DMS114 treated with DMSO at 0.1 percent for 48 hours (cell line): ENCODE measurements around the gene TOM1L2.
"Not testable (repeated sequence)": the region's sequence is repeated elsewhere in the genome, so short reads cannot be mapped to it uniquely, and the experiment has no call there.

ENCODE experiments used
- DNase-seq: peaks from one replicate; lab custom pipeline; 2025; ENCODE audit not compliant: unreplicated experiment; lab: John Stamatoyannopoulos, UW

TOM1L2 gene

GRCh38 chr17:17944743-17945142, 27.5 kb downstream of the TOM1L2 start:
- DNase-seq: no peak

- DNase-seq: no peak
Observed at GRCh38 chr17:17944242-17944641, 28.0 kb downstream of the TOM1L2 start.

- DNase-seq: no peak
Observed at GRCh38 chr17:17943281-17943984, 28.8 kb downstream of the TOM1L2 start.

- no peak for DNase-seq
Observed at GRCh38 chr17:17942846-17943245, 29.4 kb downstream of the TOM1L2 start.

GRCh38 chr17:17941015-17941414, 31.2 kb downstream of the TOM1L2 start:
- DNase-seq: no peak

- DNase-seq: no peak
Observed at GRCh38 chr17:17940441-17940911, 31.7 kb downstream of the TOM1L2 start.

GRCh38 chr17:17939941-17940340, 32.3 kb downstream of the TOM1L2 start:
- not testable (repeated sequence) for DNase-seq

GRCh38 chr17:17938388-17939107, 33.7 kb downstream of the TOM1L2 start:
- DNase-seq: no peak

- no peak for DNase-seq
Observed at GRCh38 chr17:17937958-17938357, 34.2 kb downstream of the TOM1L2 start.

GRCh38 chr17:17937201-17937853, 34.9 kb downstream of the TOM1L2 start:
- no peak for DNase-seq

- DNase-seq: no peak
Observed at GRCh38 chr17:17935321-17936271, 36.6 kb downstream of the TOM1L2 start.

- DNase-seq: no peak
Observed at GRCh38 chr17:17934806-17935205, 37.4 kb downstream of the TOM1L2 start.

- DNase-seq: no peak
Observed at GRCh38 chr17:17934214-17934613, 38.0 kb downstream of the TOM1L2 start.

- DNase-seq: no peak
Observed at GRCh38 chr17:17933775-17934174, 38.4 kb downstream of the TOM1L2 start.

- DNase-seq: no peak
Observed at GRCh38 chr17:17931159-17931558, 41.0 kb downstream of the TOM1L2 start.

GRCh38 chr17:17930674-17931073, 41.5 kb downstream of the TOM1L2 start:
- DNase-seq: no peak

- DNase-seq: no peak
Observed at GRCh38 chr17:17929655-17930380, 42.4 kb downstream of the TOM1L2 start.

GRCh38 chr17:17928398-17929287, 43.6 kb downstream of the TOM1L2 start:
- no peak for DNase-seq

GRCh38 chr17:17926840-17927449, 45.3 kb downstream of the TOM1L2 start:
- DNase-seq: no peak
